SK-N-MC (cell line): ENCODE measurements around the gene GID4.

Experiments used
- DNase-seq: peaks from one replicate; pipeline ENCODE4 v3.0.0-alpha.2; 2011; ENCODE audit warnings: low read depth, low spot score
- H3K27ac ChIP-seq: fragments of 200-600 bp; sonication (generic); 2 replicates; pipeline ENCODE4 v1.5.1; 2016; ENCODE audit warnings: mixed run types
- H3K36me3 ChIP-seq: fragments of 200-600 bp; sonication (generic); 2 replicates; pipeline ENCODE4 v1.6.1; 2017; ENCODE audit warnings: antibody characterized with exemption, low read length, mixed read lengths; ENCODE audit not compliant: insufficient read depth
- H3K4me3 ChIP-seq: fragments of 200-600 bp; sonication (generic); 2 replicates; pipeline ENCODE4 v1.5.1; 2016
- H3K9ac ChIP-seq: fragments of 200-600 bp; sonication (generic); 2 replicates; pipeline ENCODE4 v1.8.0; 2017; ENCODE audit warnings: mixed run types, mixed read lengths; ENCODE audit not compliant: insufficient read length
- H3K9me3 ChIP-seq: fragments of 200-600 bp; sonication (generic); 2 replicates; pipeline ENCODE4 v1.6.1; 2017; ENCODE audit warnings: low read depth, mild to moderate bottlenecking, antibody characterized with exemption, low read length, moderate library complexity, mixed read lengths
- EZH2 ChIP-seq: fragments of 200-600 bp; sonication (generic); IDR thresholded peaks from one replicate; pipeline ENCODE4 v1.6.1; 2017; ENCODE audit warnings: antibody characterized with exemption
- FOXP2 ChIP-seq: optimal IDR thresholded peaks from 2 replicates; pipeline ENCODE3; 2011; ENCODE audit warnings: mild to moderate bottlenecking, moderate library complexity; ENCODE audit not compliant: insufficient read depth; ENCODE audit errors: extremely low read length, control extremely low read depth
- POLR2AphosphoS5 ChIP-seq: IDR thresholded peaks from 2 replicates; pipeline ENCODE4 v1.6.1; 2012; ENCODE audit warnings: mild to moderate bottlenecking, low read depth, low read length, borderline replicate concordance

Gene GID4

GRCh38 chr17:18111330-18111971, 72.2 kb downstream of the GID4 start:
- H3K36me3 ChIP-seq = no peaks in the 10 kb centered on the region; the same call in 1 of the 2 replicates
- no peak overlapping the region for H3K9ac ChIP-seq
- H3K4me3 ChIP-seq = no peak overlapping the region
- no peak overlapping the region for H3K27ac ChIP-seq
- no peaks in the 10 kb centered on the region for H3K9me3 ChIP-seq
- no peak for DNase-seq
- TF ChIP-seq FOXP2 = no peak

DNA sequence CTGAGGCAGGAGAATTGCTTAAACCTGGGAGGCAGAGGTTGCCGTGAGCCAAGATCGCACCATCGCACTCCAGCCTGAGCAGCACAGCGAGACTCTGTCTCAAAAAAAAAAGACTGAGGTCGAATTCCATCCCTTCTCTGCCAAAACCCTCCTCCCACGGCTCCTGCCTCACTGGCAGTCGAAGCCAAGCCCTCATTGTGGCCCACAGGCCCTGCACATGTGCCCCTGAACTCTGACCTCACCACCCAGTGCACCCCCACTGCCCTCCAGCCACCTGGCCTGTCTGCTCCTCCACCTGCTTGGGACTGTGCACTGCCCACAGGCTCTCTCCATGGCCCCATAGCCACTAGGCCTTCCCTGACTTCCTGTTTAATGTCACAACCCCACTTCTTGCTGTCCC, 76.3 kb downstream of the GID4 start:
- TF ChIP-seq FOXP2 (no peak), POLR2AphosphoS5 (no peak), EZH2 (no peak)
- Histone ChIP-seq H3K36me3 (no peaks in the 10 kb centered on the region), H3K27ac (no peak overlapping the region), H3K9ac (no peak overlapping the region), H3K4me3 (no peak overlapping the region), H3K9me3 (no peaks in the 10 kb centered on the region)
- no peak for DNase-seq

DNA sequence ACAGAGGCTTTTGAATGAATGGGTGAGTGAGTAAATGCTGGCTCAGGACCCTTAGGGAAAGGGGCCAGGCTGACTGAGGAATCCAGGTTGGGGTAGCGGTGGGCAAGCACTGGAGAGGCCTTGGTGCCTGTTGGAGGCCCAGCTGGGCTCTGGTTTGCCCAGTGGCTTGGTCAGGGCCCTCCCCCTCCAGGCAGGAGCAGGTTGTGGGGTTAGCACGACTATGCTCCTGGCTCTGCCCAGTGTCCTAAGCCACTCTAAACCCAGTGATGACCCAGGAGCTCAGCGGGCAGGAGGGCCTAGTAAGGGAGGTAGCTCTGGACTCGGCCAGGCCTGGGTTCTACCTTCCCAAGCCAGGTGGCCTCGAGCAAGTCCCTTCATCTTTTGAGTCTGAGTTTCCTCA, 76.9 kb downstream of the GID4 start:
- TF ChIP-seq EZH2 (no peak), FOXP2 (no peak), POLR2AphosphoS5 (no peak)
- no peak overlapping the region for H3K27ac ChIP-seq
- DNase-seq = no peak
- H3K9me3 ChIP-seq = no peaks in the 10 kb centered on the region
- H3K9ac ChIP-seq = no peak overlapping the region
- no peak overlapping the region for H3K4me3 ChIP-seq
- H3K36me3 ChIP-seq = no peaks in the 10 kb centered on the region

DNA sequence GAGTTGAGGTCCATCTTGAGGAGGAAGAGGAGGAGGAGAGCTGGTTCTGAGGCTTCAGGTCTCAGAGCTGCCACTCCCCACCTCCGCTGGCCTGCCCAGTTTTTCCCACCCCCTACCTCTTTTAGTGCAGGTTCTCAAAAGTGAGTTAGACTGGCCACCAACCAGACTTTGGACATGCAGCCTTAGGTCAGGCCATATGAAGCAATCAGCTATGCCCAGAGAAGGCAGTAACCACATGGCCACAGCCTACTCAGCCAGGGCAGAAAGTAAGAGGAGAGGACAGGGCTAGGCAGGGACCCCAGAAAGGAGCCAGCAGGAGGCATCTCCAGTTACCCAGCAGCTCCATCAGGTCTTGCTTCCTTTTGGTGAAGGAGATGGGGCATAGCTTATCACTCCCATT, 78.3 kb downstream of the GID4 start:
- TF ChIP-seq FOXP2 = no peak
- TF ChIP-seq POLR2AphosphoS5 = no peak
- TF ChIP-seq EZH2 = no peak
- no peak for DNase-seq
- Histone ChIP-seq H3K9me3 (no peaks in the 10 kb centered on the region), H3K36me3 (no peaks in the 10 kb centered on the region), H3K27ac (no peak overlapping the region), H3K9ac (no peak overlapping the region), H3K4me3 (no peak overlapping the region)
